Osteoblast (primary cell): Measurements from ENCODE around the gene HOXB1. TPM values are rescaled to one million over a fixed set of nuclear protein-coding genes. Genes with fewer than 3 reads are reported as not detected.

ENCODE experiments used
- DNase-seq: peaks from one replicate; pipeline ENCODE4 v3.0.0; 2011; ENCODE audit warnings: low spot score, mixed read lengths; ENCODE audit not compliant: insufficient read length; ENCODE audit errors: missing footprints
- H2AFZ ChIP-seq: 2 replicates; pipeline ENCODE4 v1.6.0; 2011; ENCODE audit warnings: mild to moderate bottlenecking, low read length
- H3K27ac ChIP-seq: 2 replicates; pipeline ENCODE4 v1.5.1; 2011; ENCODE audit warnings: mild to moderate bottlenecking, low read depth, low read length, moderate library complexity
- H3K27me3 ChIP-seq: 2 replicates; pipeline ENCODE4 v1.6.0; 2012; ENCODE audit warnings: mild to moderate bottlenecking, control low read depth, inconsistent platforms, low read length, moderate library complexity; ENCODE audit not compliant: insufficient read depth
- H3K36me3 ChIP-seq: 2 replicates; pipeline ENCODE4 v1.5.1; 2011; ENCODE audit warnings: mild to moderate bottlenecking, low read length, control low read depth, moderate library complexity; ENCODE audit not compliant: insufficient read depth
- H3K4me1 ChIP-seq: 2 replicates; pipeline ENCODE4 v1.5.1; 2011; ENCODE audit warnings: mild to moderate bottlenecking, low read length, control low read depth, moderate library complexity; ENCODE audit not compliant: insufficient read depth
- H3K4me2 ChIP-seq: 2 replicates; pipeline ENCODE4 v1.6.0; 2011; ENCODE audit warnings: mild to moderate bottlenecking, low read length; ENCODE audit not compliant: insufficient read depth
- H3K4me3 ChIP-seq: fragments of 200-600 bp; sonication (generic); 3 replicates; pipeline ENCODE4 v1.5.1; 2012; ENCODE audit warnings: mild to moderate bottlenecking, low read length, inconsistent platforms; ENCODE audit not compliant: insufficient read depth
- H3K79me2 ChIP-seq: 2 replicates; pipeline ENCODE4 v1.6.0; 2012; ENCODE audit warnings: mild to moderate bottlenecking, low read length, control low read depth, inconsistent platforms; ENCODE audit not compliant: insufficient read depth
- H3K9me3 ChIP-seq: 2 replicates; pipeline ENCODE4 v1.5.1; 2011; ENCODE audit warnings: low read depth, low read length, control low read depth
- H4K20me1 ChIP-seq: 2 replicates; pipeline ENCODE4 v1.6.0; 2012; ENCODE audit warnings: mild to moderate bottlenecking, low read length, control low read depth; ENCODE audit not compliant: insufficient read depth
- total RNA-seq: library from RNA; depleted of rRNA; stranded (reverse); fragments of >200 nt; gene quantifications from 2 replicates; pipeline ENCODE4 v1.2.3, GENCODE V29; 2012
- TF ChIP-seq, protein P1 (sequence below): IDR thresholded peaks from 2 replicates; pipeline ENCODE4 v1.5.1; 2011; ENCODE audit warnings: mild to moderate bottlenecking, low read depth, low read length, moderate library complexity; ENCODE audit errors: extremely low read depth

HOXB1 gene
- total RNA-seq, 1 donor, result not detected

DNA sequence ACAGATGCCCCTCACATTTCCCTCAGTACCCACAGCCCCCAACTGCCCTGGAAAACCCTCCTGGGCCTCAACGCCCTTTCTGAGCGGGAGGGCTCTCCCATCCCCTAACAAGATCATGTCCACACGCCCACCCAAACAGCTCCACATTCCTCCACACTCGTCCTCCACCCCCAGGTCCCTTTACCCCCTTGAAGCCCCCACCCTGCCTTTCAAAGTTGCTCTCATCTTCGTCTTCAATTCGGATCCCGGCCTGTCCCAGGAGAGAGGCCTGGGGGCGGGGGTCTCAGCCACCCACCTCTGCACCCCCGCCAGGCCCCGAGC, 33.0 kb upstream of the HOXB1 start:
- H3K27me3 ChIP-seq, result peaks cover 89% of the 10 kb centered on the region
- DNase-seq, result no peak
- no peak overlapping the region for H3K27ac ChIP-seq
- H3K4me2 ChIP-seq, result peak overlapping the region; percentile 9
- no peaks in the 10 kb centered on the region for H3K36me3 ChIP-seq
- no peak overlapping the region for H3K4me3 ChIP-seq
- TF ChIP-seq, protein P1, sequence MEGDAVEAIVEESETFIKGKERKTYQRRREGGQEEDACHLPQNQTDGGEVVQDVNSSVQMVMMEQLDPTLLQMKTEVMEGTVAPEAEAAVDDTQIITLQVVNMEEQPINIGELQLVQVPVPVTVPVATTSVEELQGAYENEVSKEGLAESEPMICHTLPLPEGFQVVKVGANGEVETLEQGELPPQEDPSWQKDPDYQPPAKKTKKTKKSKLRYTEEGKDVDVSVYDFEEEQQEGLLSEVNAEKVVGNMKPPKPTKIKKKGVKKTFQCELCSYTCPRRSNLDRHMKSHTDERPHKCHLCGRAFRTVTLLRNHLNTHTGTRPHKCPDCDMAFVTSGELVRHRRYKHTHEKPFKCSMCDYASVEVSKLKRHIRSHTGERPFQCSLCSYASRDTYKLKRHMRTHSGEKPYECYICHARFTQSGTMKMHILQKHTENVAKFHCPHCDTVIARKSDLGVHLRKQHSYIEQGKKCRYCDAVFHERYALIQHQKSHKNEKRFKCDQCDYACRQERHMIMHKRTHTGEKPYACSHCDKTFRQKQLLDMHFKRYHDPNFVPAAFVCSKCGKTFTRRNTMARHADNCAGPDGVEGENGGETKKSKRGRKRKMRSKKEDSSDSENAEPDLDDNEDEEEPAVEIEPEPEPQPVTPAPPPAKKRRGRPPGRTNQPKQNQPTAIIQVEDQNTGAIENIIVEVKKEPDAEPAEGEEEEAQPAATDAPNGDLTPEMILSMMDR, result no peak
- no peaks in the 10 kb centered on the region for H3K4me1 ChIP-seq
- no peaks in the 10 kb centered on the region for H3K9me3 ChIP-seq
- no peaks in the 10 kb centered on the region for H3K79me2 ChIP-seq
- no peaks in the 10 kb centered on the region for H4K20me1 ChIP-seq
- H2AFZ ChIP-seq, result no peak overlapping the region

DNA sequence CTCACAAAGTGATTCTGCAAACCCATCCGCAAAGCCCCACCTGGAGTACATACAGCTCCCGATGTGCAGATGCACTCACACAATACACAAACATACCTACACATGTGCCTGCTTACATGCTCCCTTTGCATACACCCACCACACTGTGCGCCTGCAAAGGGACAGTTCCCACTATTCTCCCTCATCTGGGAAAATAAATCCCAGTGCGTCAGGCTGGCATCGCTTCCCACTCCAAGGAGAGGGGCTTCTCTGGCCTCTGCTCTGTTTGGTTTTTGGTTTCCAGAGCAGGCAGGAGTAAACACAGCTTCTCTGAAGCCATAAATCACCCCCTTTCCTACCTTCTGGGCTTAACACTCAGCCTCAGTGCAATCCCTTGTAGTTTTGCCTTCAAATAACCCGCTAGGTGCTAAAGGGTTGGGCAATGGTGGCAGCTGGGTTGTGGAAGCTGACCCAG, 32.6 kb upstream of the HOXB1 start:
- H3K36me3 ChIP-seq, result no peaks in the 10 kb centered on the region
- no peaks in the 10 kb centered on the region for H4K20me1 ChIP-seq
- H3K4me3 ChIP-seq, result no peak overlapping the region
- no peak overlapping the region for H3K27ac ChIP-seq
- H3K27me3 ChIP-seq, result peaks cover 89% of the 10 kb centered on the region
- no peaks in the 10 kb centered on the region for H3K79me2 ChIP-seq
- H3K9me3 ChIP-seq, result no peaks in the 10 kb centered on the region
- TF ChIP-seq, protein P1, result no peak
- DNase-seq, result no peak
- H3K4me1 ChIP-seq, result no peaks in the 10 kb centered on the region
- peak overlapping the region; percentile 9 for H3K4me2 ChIP-seq
- H2AFZ ChIP-seq, result no peak overlapping the region

DNA sequence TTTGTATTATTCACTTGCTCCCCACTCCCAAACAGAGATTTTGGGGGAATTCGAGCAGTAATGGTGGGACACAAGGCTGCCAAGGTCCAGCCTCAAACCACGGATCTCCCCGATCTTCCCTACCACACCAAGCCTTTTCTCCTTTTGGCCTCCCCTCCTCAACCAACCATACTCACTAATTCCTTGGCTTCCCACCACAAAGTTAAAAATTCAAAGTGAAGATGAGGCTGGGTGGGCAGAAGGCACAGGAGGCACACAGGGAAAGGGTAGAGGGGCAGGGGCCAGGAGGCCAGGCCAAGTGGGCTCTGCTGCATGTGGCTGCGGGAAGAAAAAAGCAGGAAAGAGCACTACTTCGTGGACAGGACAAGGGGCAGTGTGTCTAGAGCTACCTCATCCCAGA, 32.1 kb upstream of the HOXB1 start:
- TF ChIP-seq, protein P1, result no peak
- H3K27ac ChIP-seq, result no peak overlapping the region
- H4K20me1 ChIP-seq, result no peaks in the 10 kb centered on the region
- H3K9me3 ChIP-seq, result no peaks in the 10 kb centered on the region
- no peaks in the 10 kb centered on the region for H3K4me1 ChIP-seq
- no peak for DNase-seq
- no peak overlapping the region for H3K4me2 ChIP-seq
- H3K79me2 ChIP-seq, result no peaks in the 10 kb centered on the region
- H2AFZ ChIP-seq, result no peak overlapping the region
- H3K36me3 ChIP-seq, result no peaks in the 10 kb centered on the region
- H3K4me3 ChIP-seq, result no peak overlapping the region
- peaks cover 89% of the 10 kb centered on the region for H3K27me3 ChIP-seq

DNA sequence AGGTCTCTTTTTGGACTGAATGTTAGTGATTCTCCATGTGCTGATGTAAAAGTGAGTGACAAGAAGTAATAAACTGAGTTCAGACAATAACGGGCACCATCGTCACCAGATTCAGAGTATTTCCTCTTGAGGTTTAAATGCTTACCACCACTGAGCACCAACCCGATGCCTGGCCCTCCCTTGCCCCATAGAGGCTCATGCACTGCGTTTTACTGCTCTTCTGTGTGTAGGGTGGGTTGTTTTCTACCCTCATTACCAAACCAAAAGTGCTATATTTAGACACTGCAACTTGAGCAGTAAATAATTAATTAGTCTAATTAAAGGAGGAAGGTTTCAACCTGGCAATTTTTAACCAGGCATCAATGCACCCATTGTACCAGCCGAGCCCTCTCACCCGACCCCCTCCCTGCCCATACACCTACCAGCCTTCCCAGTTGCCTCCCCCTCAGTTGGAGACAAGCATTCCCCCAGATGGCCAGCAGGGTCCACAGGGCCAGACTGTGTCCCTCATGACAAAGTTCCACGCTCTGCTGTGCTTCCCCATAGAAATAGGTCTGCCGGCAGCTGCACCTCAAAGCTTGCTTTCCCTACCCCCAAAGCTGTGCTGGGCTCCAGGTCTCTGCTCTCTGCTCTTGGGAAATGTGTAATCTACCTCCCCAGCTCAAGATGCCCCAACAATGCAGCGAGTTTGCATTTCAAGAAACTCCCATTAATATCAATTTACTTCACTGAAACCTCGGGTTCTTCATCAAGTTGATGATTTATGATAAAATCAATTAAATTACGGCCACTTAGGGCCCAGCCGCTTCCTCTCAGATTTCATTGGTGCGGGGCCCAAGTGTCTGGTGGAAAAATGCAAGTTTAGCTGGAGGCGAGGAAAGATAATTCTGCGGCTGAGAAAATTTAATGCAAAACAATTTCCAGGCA, 31.3 kb upstream of the HOXB1 start:
- H3K79me2 ChIP-seq, result no peaks in the 10 kb centered on the region
- no peak overlapping the region for H3K4me2 ChIP-seq
- H4K20me1 ChIP-seq, result no peaks in the 10 kb centered on the region
- DNase-seq, result no peak
- no peak overlapping the region for H3K27ac ChIP-seq
- H3K9me3 ChIP-seq, result no peaks in the 10 kb centered on the region
- no peaks in the 10 kb centered on the region for H3K36me3 ChIP-seq
- no peak overlapping the region for H2AFZ ChIP-seq
- H3K27me3 ChIP-seq, result peaks cover 89% of the 10 kb centered on the region
- H3K4me3 ChIP-seq, result no peak overlapping the region
- TF ChIP-seq, protein P1, result no peak
- no peaks in the 10 kb centered on the region for H3K4me1 ChIP-seq
